ENCODE results near the gene DVL2.
"Not testable (repeated sequence)": the region's sequence is repeated elsewhere in the genome, so short reads cannot be mapped to it uniquely, and the experiment has no call there.

DVL2 gene

DNA sequence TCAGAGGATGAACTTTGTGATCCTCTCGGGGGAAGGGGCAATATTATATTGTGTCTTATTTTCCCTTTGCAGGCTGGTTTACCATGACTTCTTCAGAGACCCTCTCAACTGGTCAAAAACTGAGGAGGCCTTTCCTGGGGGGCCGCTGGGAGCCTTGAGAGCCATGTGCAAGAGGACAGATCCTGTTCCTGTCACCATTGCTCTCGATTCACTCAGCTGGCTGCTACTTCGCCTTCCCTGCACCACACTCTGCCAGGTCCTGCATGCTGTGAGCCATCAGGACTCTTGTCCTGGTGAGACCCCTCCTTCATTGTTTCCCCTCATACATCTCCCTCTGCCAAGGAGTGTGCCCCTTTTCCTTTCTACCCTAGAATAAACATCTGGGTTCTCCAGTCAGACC lies 20.2 kb upstream of the DVL2 start:
- DNase-seq = no peak

DNA sequence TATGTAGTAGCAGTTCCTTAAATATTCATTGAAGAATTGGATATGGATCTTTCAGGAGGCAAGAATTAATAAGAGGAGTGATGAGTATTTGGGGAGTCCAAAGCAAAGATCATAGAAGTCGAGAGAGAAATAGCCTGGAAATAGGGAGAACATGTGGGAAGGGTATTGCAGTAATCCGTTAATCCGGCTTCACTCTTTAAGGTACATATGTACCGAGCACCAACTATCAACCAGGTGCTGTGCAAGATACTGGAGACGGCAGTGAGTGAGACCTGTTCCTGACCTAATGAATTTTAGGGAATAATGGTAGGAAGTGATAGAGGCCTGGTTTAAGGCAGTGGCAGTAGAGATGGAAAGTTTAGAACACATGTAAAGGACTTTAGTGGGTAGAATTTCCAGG lies 18.8 kb upstream of the DVL2 start:
- DNase-seq = no peak

GRCh38 chr17:7252176-7253043 lies 18.1 kb upstream of the DVL2 start, which contains the start of gene ELP5:
TSS of gene ELP5 (plus strand) at chr17:7252215. CDS start at chr17:7252551, 336 bp downstream.
- DNase-seq = peak; percentile 87 to 95

DNA sequence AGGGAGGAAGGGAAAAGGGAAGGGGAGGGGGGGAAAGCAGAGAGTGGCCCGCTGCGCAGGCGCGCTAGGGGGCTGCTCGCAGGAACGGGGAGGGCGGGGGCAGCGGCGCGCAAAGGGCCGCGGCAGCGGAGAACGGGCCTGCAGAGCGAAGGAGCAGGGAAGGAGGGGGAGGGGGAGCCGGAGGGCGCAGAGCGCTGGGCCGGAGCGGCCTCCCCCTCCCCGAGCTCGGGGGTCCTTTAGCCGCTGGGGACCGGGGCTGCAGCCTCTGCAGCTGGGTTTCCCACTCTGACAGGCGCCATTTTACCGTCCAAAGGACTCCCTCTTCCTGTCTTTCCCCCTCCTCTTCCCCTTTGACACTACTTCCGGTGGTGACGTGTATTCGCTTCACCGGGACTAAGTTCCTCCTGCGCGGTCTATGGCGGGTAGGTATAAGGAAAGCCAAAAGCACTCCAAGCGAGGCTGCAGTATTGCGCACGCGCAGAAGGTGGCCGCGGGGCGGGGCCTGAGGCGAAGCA lies 17.4 kb upstream of the DVL2 start, which contains the start of gene CTDNEP1:
CTDNEP1 (minus strand) TSS at position 74 of the 515 bp plus-strand sequence. CDS start 438 bp downstream, outside the sequence.
- peak; percentile 99 to 100 for DNase-seq

GRCh38 chr17:7250695-7251627 lies 16.6 kb upstream of the DVL2 start:
- peak; percentile 66 to 92 for DNase-seq

DNA sequence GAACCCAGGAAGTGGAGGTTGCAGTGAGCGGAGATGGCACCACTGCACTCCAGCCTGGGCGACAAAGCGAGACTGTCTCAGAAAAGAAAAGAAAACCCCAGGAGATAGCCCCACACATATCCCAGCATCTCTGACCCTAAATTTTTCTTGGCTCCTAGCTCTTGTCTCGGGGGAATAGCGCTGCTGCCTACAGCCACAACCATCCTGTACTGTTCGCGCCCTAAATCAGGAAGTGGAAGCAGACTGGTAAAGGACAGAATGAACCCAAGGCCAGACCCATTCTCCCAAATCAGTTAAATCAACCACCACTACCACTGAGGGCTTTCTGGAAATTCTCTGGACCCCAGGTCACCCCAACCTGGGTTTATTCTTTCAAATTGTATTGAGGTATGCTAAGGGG lies 15.5 kb upstream of the DVL2 start:
- no peak for DNase-seq

DNA sequence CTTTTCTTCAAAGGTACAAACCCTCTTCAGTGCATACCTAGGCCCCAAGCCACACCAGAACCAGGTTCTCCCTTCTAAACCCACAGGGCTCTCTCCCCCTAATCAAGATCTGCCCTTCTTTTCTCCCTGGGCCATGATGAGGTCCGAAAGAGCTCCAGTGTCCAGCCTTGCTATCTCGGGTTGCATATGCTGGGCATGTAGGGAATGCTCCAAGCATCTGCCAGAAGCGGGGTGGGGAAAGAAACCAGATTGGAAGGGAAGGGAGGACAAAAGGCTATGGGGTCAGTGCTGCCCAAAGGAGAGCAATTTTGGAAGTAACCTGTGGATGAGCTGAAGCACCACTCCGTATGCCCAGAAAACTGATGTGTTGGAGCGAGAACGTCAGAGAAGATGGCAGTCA lies 14.9 kb upstream of the DVL2 start:
- no peak for DNase-seq

- DNase-seq = no peak
Observed at GRCh38 chr17:7248796-7249195, 14.5 kb upstream of the DVL2 start.

DNA sequence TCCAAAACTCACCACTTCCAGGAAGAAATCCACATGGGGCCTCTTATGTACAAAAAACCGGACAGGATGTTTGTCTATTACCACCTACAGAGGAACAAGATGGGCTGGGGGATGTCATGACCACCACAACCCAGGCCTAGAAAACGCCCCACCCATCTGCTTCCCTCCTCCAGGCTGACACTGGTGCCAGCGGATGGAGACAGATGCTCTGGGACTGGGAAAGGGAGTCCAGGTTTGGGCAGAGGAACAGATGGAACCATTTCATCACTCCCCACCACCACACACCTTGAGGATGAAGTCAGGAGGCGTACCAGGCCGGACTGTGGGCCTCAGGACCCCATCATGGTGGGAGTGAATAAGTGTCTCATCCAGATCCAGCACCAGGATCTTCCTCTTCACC lies 12.5 kb upstream of the DVL2 start:
- no peak for DNase-seq

DNA sequence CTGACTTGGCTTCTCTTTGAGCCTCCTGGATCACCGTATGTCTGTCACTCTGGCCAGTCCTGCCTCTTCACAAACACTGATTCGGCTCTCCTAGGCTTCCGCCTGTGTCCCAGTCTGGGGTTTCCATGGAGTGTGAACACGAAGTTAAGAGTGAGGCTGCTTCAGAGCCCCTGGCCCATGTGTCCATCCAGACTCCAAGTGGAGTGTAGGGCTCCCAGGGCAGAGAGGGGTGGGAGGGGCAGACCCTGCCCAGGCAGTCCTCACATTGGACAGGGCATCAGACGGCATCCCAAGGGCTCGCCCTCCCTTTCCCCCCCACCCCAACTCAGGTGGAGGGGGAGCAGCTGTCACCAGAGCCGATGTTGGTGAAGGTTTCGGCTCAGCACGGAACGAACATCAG lies 9.5 kb upstream of the DVL2 start:
- DNase-seq = not testable (repeated sequence)

DNA sequence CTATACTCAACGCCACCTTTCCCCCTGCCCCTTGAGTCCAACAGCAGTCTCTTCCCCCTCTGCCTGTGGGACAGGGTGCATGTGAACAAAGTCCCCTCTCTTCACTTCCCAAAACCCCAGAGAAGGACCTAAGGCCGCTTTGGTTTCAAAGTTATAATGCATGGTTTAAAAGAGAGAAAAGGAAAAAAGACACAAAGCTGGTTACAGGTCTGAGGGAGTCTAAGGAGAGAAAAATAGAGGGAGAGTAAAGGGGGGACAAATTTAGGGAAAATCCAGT lies 9.1 kb upstream of the DVL2 start:
- no peak for DNase-seq

- DNase-seq = peak; percentile 85 to 97
Observed at GRCh38 chr17:7242717-7243452, 8.6 kb upstream of the DVL2 start.

GRCh38 chr17:7241783-7242716 lies 7.7 kb upstream of the DVL2 start, which contains the start of gene GABARAP:
TSS of gene GABARAP (minus strand) at chr17:7242449. CDS start at chr17:7242330, 119 bp downstream.
- peak; percentile 86 to 99 for DNase-seq

- peak in 1 of 2 donors; percentile 51 for DNase-seq
Observed at GRCh38 chr17:7241090-7241733, 6.9 kb upstream of the DVL2 start.

GRCh38 chr17:7240375-7240774 lies 6.1 kb upstream of the DVL2 start:
- DNase-seq = peak; percentile 66 to 68

DNA sequence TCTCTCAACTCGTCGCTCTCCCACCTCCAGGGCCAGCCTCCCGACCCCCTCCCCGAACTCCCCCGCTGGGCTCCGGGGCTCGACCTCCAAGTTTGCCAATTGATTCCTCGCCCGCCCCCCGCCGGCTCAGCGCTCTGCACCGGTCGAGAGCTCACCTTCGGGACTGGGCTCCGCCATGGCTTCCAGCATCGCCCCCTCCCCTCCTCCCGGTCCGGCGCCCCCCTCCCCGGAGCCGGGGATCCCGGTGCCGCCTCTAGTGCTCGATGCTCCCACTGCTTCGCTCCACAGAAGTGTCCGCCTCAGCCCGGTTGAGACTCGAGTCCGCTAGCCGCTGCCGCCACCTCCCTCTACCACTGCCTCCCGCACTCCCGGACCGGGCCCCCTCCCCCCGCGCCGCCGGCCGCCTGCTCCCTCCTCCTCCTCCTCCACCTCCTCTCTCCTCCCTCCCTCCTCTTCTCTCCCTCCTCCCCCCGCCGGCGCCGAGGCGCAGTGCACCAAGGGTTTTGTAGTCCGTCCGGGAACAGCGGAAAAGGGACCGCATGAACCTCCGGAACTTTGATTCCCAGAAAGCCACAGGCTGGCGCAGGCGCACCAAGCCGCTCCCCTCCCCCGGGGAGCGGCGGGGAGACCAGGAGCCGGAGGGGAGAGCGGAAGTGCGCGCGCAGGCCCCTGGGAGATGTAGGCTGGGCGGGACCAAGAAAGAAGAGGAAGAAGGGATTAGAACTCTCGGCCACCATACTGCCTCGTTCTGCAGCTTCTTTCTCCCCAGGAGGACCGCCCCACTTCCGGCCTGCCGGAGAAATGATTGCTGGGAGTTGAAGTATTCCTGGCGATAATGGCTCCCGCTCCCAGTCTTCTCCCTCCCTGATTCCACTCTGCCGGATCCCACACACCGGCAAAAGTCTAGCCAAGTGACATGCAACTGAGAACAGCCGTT lies 5.0 kb upstream of the DVL2 start, which contains the start of gene PHF23:
PHF23 (minus strand) TSS at position 367 of the 937 bp plus-strand sequence; CDS start at position 189, 178 bp downstream.
- DNase-seq = peak; percentile 99

GRCh38 chr17:7238420-7239090 lies 4.2 kb upstream of the DVL2 start:
- no peak for DNase-seq

- DNase-seq = peak; percentile 50 to 62
Observed at GRCh38 chr17:7237761-7238419, 3.6 kb upstream of the DVL2 start.
